Lower leg skin (tissue), 3 donors: Measurements from ENCODE around the gene SPON2.

ENCODE experiments used
- POLR2A ChIP-seq, 2 donors: fragments of 450-650 bp; IDR thresholded peaks; one replicate each; pipeline ENCODE4 v1.6.1; 2016 to 2017; ENCODE audit warnings: antibody characterized with exemption in 2 of 2, mild to moderate bottlenecking in 1 of 2, moderate library complexity in 1 of 2
- TF ChIP-seq, protein P1 (sequence below), 3 donors: fragments of 450-650 bp; IDR thresholded peaks; one replicate each; pipeline ENCODE4 v1.5.1; 2016; ENCODE audit warnings: antibody characterized with exemption in 3 of 3, mild to moderate bottlenecking in 3 of 3, moderate library complexity in 2 of 3

DNA sequence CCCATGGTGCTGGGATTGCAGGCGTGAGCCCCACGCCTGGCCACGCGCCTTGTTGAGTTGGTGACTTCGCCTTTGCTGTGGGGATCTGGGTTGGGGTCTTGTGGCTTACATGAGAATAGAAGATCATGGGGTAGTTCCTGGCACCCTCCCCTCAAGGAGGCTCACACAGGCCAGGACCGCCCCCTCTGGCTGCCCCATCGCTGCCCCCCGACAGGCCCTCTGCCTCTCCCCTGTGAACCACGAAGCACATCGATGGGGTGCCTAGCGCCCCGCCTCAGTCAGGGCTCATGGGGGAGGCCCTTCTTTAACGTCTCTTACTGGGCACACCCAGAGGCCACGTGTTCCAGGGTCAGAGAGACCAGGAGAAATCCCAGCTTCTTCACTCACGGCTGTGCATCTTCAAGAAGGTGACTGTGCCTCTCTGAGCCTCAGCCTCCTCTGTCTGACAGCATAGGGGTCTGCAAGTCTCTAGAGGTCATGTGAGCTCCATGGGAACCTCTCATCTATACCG lies 23.6 kb upstream of the SPON2 start:
- TF ChIP-seq, protein P1, sequence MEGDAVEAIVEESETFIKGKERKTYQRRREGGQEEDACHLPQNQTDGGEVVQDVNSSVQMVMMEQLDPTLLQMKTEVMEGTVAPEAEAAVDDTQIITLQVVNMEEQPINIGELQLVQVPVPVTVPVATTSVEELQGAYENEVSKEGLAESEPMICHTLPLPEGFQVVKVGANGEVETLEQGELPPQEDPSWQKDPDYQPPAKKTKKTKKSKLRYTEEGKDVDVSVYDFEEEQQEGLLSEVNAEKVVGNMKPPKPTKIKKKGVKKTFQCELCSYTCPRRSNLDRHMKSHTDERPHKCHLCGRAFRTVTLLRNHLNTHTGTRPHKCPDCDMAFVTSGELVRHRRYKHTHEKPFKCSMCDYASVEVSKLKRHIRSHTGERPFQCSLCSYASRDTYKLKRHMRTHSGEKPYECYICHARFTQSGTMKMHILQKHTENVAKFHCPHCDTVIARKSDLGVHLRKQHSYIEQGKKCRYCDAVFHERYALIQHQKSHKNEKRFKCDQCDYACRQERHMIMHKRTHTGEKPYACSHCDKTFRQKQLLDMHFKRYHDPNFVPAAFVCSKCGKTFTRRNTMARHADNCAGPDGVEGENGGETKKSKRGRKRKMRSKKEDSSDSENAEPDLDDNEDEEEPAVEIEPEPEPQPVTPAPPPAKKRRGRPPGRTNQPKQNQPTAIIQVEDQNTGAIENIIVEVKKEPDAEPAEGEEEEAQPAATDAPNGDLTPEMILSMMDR (IDR thresholded peaks at IDR 0.05): no peak
- no peak for TF ChIP-seq POLR2A (IDR thresholded peaks at IDR 0.05)
